SH-SY5Y (cell line): Measurements from ENCODE around the gene CSNK1E.

Experiments used
- GATA2 ChIP-seq: IDR thresholded peaks from 2 replicates; pipeline ENCODE4 v1.6.1; 2011; ENCODE audit warnings: mild to moderate bottlenecking, low read depth, low read length
- GATA3 ChIP-seq: IDR thresholded peaks from 2 replicates; pipeline ENCODE4 v1.6.1; 2011; ENCODE audit warnings: low read depth, mild to moderate bottlenecking, low read length, moderate library complexity

The CSNK1E gene

GRCh38 chr22:38313384-38313955, 3.8 kb downstream of the CSNK1E start:
- no peak for TF ChIP-seq GATA3

DNA sequence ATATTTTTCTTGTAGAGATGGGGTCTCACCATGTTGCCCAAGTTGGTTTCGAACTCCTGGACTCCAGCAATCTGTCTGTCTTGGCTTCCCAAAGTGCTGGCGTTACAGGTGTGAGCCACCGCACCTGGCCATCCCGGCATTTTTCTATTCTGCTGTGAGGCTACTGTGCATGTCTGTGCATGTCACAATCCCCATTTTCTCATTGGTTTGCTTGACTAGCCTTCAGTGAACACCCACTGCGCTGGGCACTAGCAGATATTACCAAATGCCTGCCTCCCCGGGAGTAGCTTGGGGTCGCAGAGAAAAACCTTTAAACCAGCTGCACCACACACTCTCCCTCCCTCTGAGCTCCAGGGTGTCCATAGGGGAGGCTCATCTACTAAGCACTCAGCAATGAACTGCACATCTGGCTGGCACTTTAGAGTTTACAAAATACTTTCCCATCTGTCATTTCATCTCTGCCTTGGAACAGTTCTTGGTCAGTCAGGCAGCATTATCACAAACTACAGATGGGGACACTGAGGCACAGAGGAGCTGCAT, 4.9 kb downstream of the CSNK1E start:
- no peak for TF ChIP-seq GATA2
- TF ChIP-seq GATA3, result no peak

GRCh38 chr22:38311323-38311620, 6.0 kb downstream of the CSNK1E start:
- TF ChIP-seq GATA3 (no peak), GATA2 (no peak)

- TF ChIP-seq GATA2, result no peak
- TF ChIP-seq GATA3, result no peak
Observed at GRCh38 chr22:38310518-38311322, 6.5 kb downstream of the CSNK1E start.

- TF ChIP-seq GATA3 (no peak), GATA2 (no peak)
Observed at GRCh38 chr22:38309614-38310517, 7.4 kb downstream of the CSNK1E start.

GRCh38 chr22:38308791-38309498, 8.3 kb downstream of the CSNK1E start:
- TF ChIP-seq GATA3 (no peak), GATA2 (no peak)

DNA sequence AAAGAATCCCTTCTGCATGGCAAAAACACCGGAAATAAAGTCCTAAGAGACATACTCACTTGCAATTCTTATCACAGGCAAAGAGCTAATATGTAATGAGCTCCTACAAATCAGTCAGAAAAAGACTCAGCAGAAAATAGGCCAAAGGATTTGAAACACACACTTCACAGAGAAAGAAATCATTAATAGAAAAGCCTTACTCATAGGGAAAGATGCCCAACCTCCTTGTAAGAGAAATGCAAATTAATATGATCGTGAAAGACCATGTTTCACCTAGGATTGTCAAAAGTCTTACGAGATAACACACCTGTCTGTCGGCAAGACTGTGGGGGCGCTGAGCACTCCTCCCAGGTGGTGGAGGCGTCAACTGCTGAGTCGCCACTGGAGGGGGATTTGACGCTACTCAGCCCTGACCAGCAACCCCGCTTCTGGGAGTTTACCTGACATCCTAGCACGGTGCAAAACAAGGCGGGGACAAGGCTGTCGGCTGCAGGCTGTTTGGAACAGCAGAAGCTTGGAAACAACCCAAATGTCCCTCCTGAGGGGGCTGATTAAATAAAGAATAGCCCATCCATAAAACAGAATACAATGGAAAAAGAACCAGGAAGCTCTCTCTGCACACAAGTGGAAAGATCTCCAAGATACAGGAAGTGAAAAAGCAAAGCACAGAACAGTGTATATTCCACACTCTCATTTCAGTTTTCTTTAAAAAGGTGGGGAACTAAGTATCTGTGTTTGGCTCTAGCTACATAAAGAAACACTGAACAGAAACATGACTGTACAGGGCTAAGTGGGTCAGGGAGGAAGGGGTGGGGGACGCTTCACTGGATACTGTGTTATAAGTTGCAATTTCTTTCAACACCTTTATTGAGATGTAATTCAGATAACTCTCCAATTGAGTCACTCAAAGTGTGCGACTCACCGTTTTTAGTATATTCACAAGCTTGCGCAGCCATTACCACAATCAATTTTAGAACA, 11.5 kb downstream of the CSNK1E start:
- no peak for TF ChIP-seq GATA3

GRCh38 chr22:38304526-38304925, 12.7 kb downstream of the CSNK1E start:
- TF ChIP-seq GATA2, result no peak
- no peak for TF ChIP-seq GATA3

DNA sequence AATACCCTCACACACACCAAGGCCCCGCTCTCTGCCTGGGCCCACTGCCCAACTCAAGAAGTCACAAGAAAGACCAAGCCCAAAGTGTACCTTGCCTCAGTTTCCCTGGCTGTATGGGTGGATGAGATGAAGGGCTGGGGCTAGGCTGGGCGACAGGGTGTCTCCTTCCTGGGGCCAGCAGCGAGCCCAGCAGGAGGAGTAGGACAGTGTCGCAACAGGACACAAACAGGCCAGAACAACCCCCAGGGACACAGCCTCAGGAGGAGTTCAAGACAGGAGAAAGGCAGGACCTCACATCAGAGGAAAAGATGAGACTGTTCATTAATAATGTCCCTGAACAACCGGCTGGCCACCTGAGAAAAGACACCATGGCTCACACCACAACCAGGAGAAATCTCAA, 13.3 kb downstream of the CSNK1E start:
- TF ChIP-seq GATA3 (no peak), GATA2 (no peak)

DNA sequence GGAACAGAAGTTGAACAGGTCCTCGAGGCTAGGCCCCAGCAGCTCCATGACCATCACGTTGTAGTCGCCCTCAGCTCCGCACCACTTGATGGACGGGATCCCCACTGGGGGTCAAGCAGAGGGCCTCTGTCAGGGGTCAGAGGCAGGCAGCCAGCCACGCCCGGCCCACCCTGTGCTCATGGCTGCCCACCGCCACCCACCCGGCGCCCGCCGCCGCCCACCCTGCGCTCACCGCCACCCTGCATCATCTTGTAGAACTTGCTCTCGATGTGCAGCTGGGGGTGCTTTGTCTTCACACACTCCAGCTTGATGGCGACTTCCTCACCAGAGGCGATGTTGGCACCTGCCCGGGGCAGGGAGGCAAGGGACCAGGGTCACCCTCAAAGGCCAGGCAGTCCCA, 14.3 kb downstream of the CSNK1E start:
- no peak for TF ChIP-seq GATA3
- no peak for TF ChIP-seq GATA2

DNA sequence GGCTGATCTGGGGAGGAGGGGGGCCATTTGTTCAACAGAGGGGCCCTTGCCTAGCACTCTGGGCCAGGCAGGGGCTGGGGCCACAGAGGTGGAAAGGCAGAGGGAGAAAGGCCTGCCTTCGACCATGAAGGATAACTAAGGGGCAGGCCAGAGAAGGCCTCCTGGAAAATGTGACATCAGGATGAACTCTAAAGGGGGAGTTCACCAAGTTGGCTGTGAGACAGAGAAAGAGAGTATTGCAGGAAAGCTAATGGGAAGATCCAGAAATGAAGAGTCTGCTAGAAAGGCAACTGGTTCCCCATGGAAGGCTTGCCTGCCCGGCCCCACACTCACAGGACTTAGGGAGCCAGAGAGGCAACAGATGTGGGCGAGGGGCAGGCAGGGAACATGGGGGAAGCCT, 16.3 kb downstream of the CSNK1E start:
- no peak for TF ChIP-seq GATA2
- no peak for TF ChIP-seq GATA3

DNA sequence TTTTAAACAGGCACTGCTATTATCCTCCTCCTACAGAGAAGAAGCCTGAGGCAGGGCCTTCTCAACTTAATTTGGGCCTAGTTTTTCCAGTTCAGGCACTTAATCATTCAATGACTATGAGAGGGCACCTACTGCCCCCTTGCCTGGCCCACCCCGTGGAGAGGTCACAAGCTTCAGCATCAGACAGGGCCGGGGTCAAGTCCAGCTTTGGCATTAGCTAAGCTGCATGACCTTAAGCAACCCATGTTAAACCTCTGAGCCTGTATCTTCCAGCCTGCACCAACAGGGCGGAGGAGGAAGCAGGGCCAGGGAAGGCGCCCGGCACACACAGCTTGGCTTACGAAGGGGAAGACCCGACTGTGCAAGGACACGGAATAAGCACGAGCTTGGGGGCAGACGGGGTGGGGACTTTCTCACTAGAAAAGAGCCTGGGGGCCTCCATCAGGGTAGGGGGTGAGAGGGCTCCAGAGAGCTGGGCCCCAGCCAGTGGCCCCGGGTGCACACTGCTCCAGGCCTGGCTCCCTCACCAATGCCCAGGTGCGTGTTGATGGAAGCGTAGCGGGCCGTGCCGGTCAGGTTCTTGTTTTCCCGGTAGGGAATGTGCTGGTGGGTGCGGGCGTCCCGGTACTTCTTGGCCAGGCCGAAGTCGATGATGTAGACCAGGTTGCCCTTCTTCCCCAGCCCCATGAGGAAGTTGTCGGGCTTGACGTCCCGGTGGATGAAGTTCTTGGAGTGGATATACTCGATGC, 16.9 kb downstream of the CSNK1E start:
- TF ChIP-seq GATA3, result no peak
- TF ChIP-seq GATA2, result no peak

- TF ChIP-seq GATA3 (no peak), GATA2 (no peak)
Observed at GRCh38 chr22:38299770-38300102, 17.5 kb downstream of the CSNK1E start.
